ENCODE data around the gene ZNF385D. TPM values are rescaled to one million over a fixed set of nuclear protein-coding genes. Genes with fewer than 3 reads are reported as not detected.
A peak's percentile ranks its signal among the peaks of the same experiment; 100 is the strongest.

Gene ZNF385D
- total RNA-seq: 10 to 100 TPM in 1 of 2 donors, 1 to 10 TPM in 1; 6.2 to 32.1 TPM
- polyA plus RNA-seq (ENCODE audit: insufficient read length in 2 of 2): 10 to 100 TPM; 26.9 to 33.7 TPM
- long read RNA-seq, donor 1, full-length matches to known transcripts: 6 of 124 reads
- long read RNA-seq, donor 1, partial matches to known transcripts: 118 of 124 reads
- long read RNA-seq, donor 1, other reads (novel, unspliced or antisense): 0 of 124 reads
- long read RNA-seq, donor 2: 0 reads
- long read RNA-seq, donor 3, full-length matches to known transcripts: 2 of 98 reads
- long read RNA-seq, donor 3, partial matches to known transcripts: 96 of 98 reads
- long read RNA-seq, donor 3, other reads (novel, unspliced or antisense): 0 of 98 reads
- long read RNA-seq, donor 4, full-length matches to known transcripts: 1 of 1 reads
- long read RNA-seq, donor 4, partial matches to known transcripts: 0 of 1 reads
- long read RNA-seq, donor 4, other reads (novel, unspliced or antisense): 0 of 1 reads

GRCh38 chr3:21750831-21751391 is at the start of gene ZNF385D:
TSS of gene ZNF385D (minus strand) at chr3:21751210. CDS start at chr3:21750916, 294 bp downstream.
- peaks cover 4% of the 10 kb centered on the region for H3K4me1 ChIP-seq (ENCODE audit: control insufficient read depth, insufficient read depth, low read length)
- peak within 1 kb of the TSS; percentile 69 for H3K27ac ChIP-seq (ENCODE audit: low read depth, low read length)
- DNase-seq (ENCODE audit: low read depth in 4 of 6, low spot score in 6 of 6): peak in 4 of 6 donors; percentile 52 to 92 (median 72)
- H3K27me3 ChIP-seq (ENCODE audit: control insufficient read depth, insufficient read depth, low read length): no peaks in the 10 kb centered on the region
- no peaks in the 10 kb centered on the region for H3K9me3 ChIP-seq (ENCODE audit: control insufficient read depth, insufficient read depth, low read length)
- 0% methylated on average over 23 of the region's 31 CpGs for WGBS (ENCODE audit: insufficient coverage)
- H3K36me3 ChIP-seq (ENCODE audit: control insufficient read depth, insufficient read depth, low read length): no peaks in the 10 kb centered on the region
- H3K4me3 ChIP-seq (ENCODE audit: low read depth, low read length): peak within 1 kb of the TSS; percentile 59

GRCh38 chr3:21798356-21799088 is 47.5 kb upstream of the ZNF385D start:
- no peaks in the 10 kb centered on the region for H3K36me3 ChIP-seq (ENCODE audit: control insufficient read depth, insufficient read depth, low read length)
- WGBS (ENCODE audit: insufficient coverage): 92% methylated on average over 7 of the region's 9 CpGs
- no peak overlapping the region for H3K4me3 ChIP-seq (ENCODE audit: low read depth, low read length)
- H3K4me1 ChIP-seq (ENCODE audit: control insufficient read depth, insufficient read depth, low read length): no peaks in the 10 kb centered on the region
- DNase-seq (ENCODE audit: low read depth in 4 of 6, low spot score in 6 of 6): peak in 1 of 6 donors; percentile 26
- peaks cover 3% of the 10 kb centered on the region for H3K9me3 ChIP-seq (ENCODE audit: control insufficient read depth, insufficient read depth, low read length)
- H3K27ac ChIP-seq (ENCODE audit: low read depth, low read length): no peak overlapping the region
- no peaks in the 10 kb centered on the region for H3K27me3 ChIP-seq (ENCODE audit: control insufficient read depth, insufficient read depth, low read length)

GRCh38 chr3:21795921-21796320 is 44.9 kb upstream of the ZNF385D start:
- peak in 2 of 6 donors; percentile 35 to 55 for DNase-seq (ENCODE audit: low read depth in 4 of 6, low spot score in 6 of 6)
- WGBS (ENCODE audit: insufficient coverage): 43% methylated on average over 1 of the region's 2 CpGs
- Histone ChIP-seq H3K36me3 (ENCODE audit: control insufficient read depth, insufficient read depth, low read length) (no peaks in the 10 kb centered on the region), H3K27ac (ENCODE audit: low read depth, low read length) (no peak overlapping the region), H3K27me3 (ENCODE audit: control insufficient read depth, insufficient read depth, low read length) (no peaks in the 10 kb centered on the region), H3K4me3 (ENCODE audit: low read depth, low read length) (no peak overlapping the region), H3K4me1 (ENCODE audit: control insufficient read depth, insufficient read depth, low read length) (no peaks in the 10 kb centered on the region), H3K9me3 (ENCODE audit: control insufficient read depth, insufficient read depth, low read length) (peaks cover 3% of the 10 kb centered on the region)

GRCh38 chr3:21795152-21795837 is 44.3 kb upstream of the ZNF385D start:
- no peaks in the 10 kb centered on the region for H3K27me3 ChIP-seq (ENCODE audit: control insufficient read depth, insufficient read depth, low read length)
- peak in 4 of 6 donors; percentile 8 to 89 (median 26) for DNase-seq (ENCODE audit: low read depth in 4 of 6, low spot score in 6 of 6)
- no peak overlapping the region for H3K4me3 ChIP-seq (ENCODE audit: low read depth, low read length)
- H3K9me3 ChIP-seq (ENCODE audit: control insufficient read depth, insufficient read depth, low read length): peaks cover under 1% of the 10 kb centered on the region
- no peak overlapping the region for H3K27ac ChIP-seq (ENCODE audit: low read depth, low read length)
- 60% methylated on average over 1 of the region's 5 CpGs for WGBS (ENCODE audit: insufficient coverage)
- no peaks in the 10 kb centered on the region for H3K4me1 ChIP-seq (ENCODE audit: control insufficient read depth, insufficient read depth, low read length)
- H3K36me3 ChIP-seq (ENCODE audit: control insufficient read depth, insufficient read depth, low read length): no peaks in the 10 kb centered on the region

- no peaks in the 10 kb centered on the region for H3K36me3 ChIP-seq (ENCODE audit: control insufficient read depth, insufficient read depth, low read length)
- no peak overlapping the region for H3K4me3 ChIP-seq (ENCODE audit: low read depth, low read length)
- no peak overlapping the region for H3K27ac ChIP-seq (ENCODE audit: low read depth, low read length)
- DNase-seq (ENCODE audit: low read depth in 4 of 6, low spot score in 6 of 6): no peak
- no peaks in the 10 kb centered on the region for H3K4me1 ChIP-seq (ENCODE audit: control insufficient read depth, insufficient read depth, low read length)
- H3K9me3 ChIP-seq (ENCODE audit: control insufficient read depth, insufficient read depth, low read length): no peaks in the 10 kb centered on the region
- H3K27me3 ChIP-seq (ENCODE audit: control insufficient read depth, insufficient read depth, low read length): no peaks in the 10 kb centered on the region
- WGBS (ENCODE audit: insufficient coverage): 100% methylated on average over 1 of the region's 2 CpGs
Observed at GRCh38 chr3:21794291-21794690, 43.3 kb upstream of the ZNF385D start.

- no CpG with 5 or more reads among the region's 1 CpG for WGBS (ENCODE audit: insufficient coverage)
- Histone ChIP-seq H3K36me3 (ENCODE audit: control insufficient read depth, insufficient read depth, low read length) (no peaks in the 10 kb centered on the region), H3K27ac (ENCODE audit: low read depth, low read length) (peak overlapping the region; percentile 16), H3K4me3 (ENCODE audit: low read depth, low read length) (no peak overlapping the region), H3K27me3 (ENCODE audit: control insufficient read depth, insufficient read depth, low read length) (no peaks in the 10 kb centered on the region), H3K4me1 (ENCODE audit: control insufficient read depth, insufficient read depth, low read length) (no peaks in the 10 kb centered on the region), H3K9me3 (ENCODE audit: control insufficient read depth, insufficient read depth, low read length) (no peaks in the 10 kb centered on the region)
- no peak for DNase-seq (ENCODE audit: low read depth in 4 of 6, low spot score in 6 of 6)
Observed at GRCh38 chr3:21792176-21792575, 41.2 kb upstream of the ZNF385D start.

- no CpG with 5 or more reads among the region's 2 CpGs for WGBS (ENCODE audit: insufficient coverage)
- Histone ChIP-seq H3K9me3 (ENCODE audit: control insufficient read depth, insufficient read depth, low read length) (no peaks in the 10 kb centered on the region), H3K27ac (ENCODE audit: low read depth, low read length) (no peak overlapping the region), H3K27me3 (ENCODE audit: control insufficient read depth, insufficient read depth, low read length) (no peaks in the 10 kb centered on the region), H3K36me3 (ENCODE audit: control insufficient read depth, insufficient read depth, low read length) (no peaks in the 10 kb centered on the region), H3K4me3 (ENCODE audit: low read depth, low read length) (no peak overlapping the region), H3K4me1 (ENCODE audit: control insufficient read depth, insufficient read depth, low read length) (no peaks in the 10 kb centered on the region)
- no peak for DNase-seq (ENCODE audit: low read depth in 4 of 6, low spot score in 6 of 6)
Observed at GRCh38 chr3:21791356-21791755, 40.3 kb upstream of the ZNF385D start.

GRCh38 chr3:21790466-21790865 is 39.5 kb upstream of the ZNF385D start:
- no peaks in the 10 kb centered on the region for H3K9me3 ChIP-seq (ENCODE audit: control insufficient read depth, insufficient read depth, low read length)
- H3K27ac ChIP-seq (ENCODE audit: low read depth, low read length): no peak overlapping the region
- no peak overlapping the region for H3K4me3 ChIP-seq (ENCODE audit: low read depth, low read length)
- no CpG with 5 or more reads among the region's 1 CpG for WGBS (ENCODE audit: insufficient coverage)
- peak in 1 of 6 donors; percentile 79 for DNase-seq (ENCODE audit: low read depth in 4 of 6, low spot score in 6 of 6)
- no peaks in the 10 kb centered on the region for H3K36me3 ChIP-seq (ENCODE audit: control insufficient read depth, insufficient read depth, low read length)
- no peaks in the 10 kb centered on the region for H3K27me3 ChIP-seq (ENCODE audit: control insufficient read depth, insufficient read depth, low read length)
- no peaks in the 10 kb centered on the region for H3K4me1 ChIP-seq (ENCODE audit: control insufficient read depth, insufficient read depth, low read length)

- no peak for DNase-seq (ENCODE audit: low read depth in 4 of 6, low spot score in 6 of 6)
- Histone ChIP-seq H3K27me3 (ENCODE audit: control insufficient read depth, insufficient read depth, low read length) (no peaks in the 10 kb centered on the region), H3K27ac (ENCODE audit: low read depth, low read length) (no peak overlapping the region), H3K4me1 (ENCODE audit: control insufficient read depth, insufficient read depth, low read length) (no peaks in the 10 kb centered on the region), H3K36me3 (ENCODE audit: control insufficient read depth, insufficient read depth, low read length) (no peaks in the 10 kb centered on the region), H3K4me3 (ENCODE audit: low read depth, low read length) (no peak overlapping the region), H3K9me3 (ENCODE audit: control insufficient read depth, insufficient read depth, low read length) (no peaks in the 10 kb centered on the region)
- WGBS (ENCODE audit: insufficient coverage): no CpG with 5 or more reads among the region's 1 CpG
Observed at GRCh38 chr3:21789730-21790129, 38.7 kb upstream of the ZNF385D start.
